GM18511 (cell line): ENCODE measurements around the gene KLF4.

Experiments
- ATAC-seq: cut with Tn5 transposase; IDR thresholded peaks from one replicate; pipeline ENCODE4 v1.9.1; 2021; ENCODE audit warnings: mild to moderate bottlenecking, moderate library complexity; ENCODE audit not compliant: unreplicated experiment

The KLF4 gene

DNA sequence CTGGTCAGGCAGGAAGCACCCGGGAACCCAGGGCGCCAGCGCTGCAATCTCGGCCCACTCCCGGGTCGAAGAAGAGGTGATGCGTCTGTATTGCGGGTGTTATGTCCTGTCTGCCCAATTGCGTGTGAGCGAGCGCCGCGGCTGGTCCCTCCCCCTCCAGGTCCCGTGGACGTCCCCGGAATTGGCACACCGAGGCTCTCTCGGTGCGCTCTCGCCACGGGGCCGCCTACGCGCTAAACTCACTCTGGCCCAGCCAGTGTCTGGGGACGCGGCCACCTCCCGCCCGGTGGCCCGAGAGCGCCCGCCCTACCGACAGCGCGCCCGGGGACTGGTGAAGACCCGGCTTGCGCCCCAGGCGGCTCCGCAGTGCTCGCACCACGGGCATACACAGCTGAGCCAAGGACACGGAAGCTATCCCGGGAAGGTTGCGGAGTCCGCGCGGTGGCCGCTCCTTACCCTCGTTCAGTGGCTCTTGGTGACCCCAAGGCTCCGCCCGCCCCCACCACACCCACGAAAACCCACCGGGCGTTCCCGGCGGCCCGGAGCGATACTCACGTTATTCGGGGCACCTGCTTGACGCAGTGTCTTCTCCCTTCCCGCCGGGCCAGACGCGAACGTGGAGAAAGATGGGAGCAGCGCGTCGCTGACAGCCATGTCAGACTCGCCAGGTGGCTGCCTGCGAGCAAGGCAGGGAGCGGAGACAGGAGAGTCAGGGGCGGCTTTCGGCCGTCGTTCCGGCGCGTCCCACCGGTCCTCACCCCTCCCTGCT, 1.0 kb downstream of the KLF4 start:
- ATAC-seq: no peak

DNA sequence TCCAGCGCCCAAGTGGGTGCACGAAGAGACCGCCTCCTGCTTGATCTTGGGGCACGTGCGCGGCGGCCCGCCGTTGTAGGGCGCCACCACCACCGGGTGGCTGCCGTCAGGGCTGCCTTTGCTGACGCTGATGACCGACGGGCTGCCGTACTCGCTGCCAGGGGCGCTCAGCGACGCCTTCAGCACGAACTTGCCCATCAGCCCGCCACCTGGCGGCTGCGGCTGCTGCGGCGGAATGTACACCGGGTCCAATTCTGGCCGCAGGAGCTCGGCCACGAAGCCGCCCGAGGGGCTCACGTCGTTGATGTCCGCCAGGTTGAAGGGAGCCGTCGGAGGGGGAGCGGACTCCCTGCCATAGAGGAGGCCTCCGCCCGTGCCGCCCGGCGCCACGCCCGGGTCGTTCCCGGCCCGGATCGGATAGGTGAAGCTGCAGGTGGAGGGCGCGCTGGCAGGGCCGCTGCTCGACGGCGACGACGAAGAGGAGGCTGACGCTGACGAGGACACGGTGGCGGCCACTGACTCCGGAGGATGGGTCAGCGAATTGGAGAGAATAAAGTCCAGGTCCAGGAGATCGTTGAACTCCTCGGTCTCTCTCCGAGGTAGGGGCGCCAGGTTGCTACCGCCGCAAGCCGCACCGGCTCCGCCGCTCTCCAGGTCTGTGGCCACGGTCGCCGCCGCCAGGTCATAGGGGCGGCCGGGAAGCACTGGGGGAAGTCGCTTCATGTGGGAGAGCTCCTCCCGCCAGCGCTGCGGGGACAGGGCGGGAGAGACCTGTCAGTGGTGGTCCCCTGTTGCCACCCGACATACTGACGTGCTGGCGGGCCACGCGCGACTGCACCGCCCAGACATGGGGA, 1.8 kb downstream of the KLF4 start:
- no peak for ATAC-seq

DNA sequence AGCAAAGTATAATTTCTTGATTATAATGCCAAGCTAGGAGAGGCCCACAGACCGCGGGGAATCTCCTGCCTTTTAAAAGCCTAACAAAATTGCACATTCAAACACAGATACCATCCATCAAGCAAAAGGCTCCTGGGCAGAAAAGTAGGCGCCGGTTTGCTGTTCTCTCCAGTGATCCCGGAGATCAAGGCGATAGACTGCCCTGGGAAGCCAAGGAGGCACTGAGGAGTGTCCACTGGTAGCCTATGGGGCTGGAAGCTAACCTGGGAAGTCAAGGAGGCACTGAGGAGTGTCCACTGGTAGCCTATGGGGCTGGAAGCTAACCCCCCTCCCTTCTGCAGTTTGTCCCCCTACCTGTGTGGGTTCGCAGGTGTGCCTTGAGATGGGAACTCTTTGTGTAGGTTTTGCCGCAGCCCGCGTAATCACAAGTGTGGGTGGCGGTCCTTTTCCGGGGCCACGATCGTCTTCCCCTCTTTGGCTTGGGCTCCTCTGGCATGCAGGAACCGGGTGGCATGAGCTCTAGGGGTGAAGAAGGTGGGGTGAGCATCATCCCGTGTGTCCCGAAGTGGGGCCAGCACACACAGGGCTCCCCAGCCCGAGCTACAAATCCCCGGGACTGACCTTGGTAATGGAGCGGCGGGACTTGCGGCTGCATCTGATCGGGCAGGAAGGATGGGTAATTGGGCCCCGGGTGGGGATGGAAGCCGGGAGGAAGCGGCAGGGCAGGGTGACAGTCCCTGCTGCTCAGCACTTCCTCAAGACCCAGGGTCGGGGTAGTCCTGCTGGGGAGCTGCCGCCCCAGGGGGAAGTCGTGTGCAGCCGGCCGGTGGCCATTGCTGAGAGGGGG, 2.7 kb downstream of the KLF4 start:
- ATAC-seq: no peak

DNA sequence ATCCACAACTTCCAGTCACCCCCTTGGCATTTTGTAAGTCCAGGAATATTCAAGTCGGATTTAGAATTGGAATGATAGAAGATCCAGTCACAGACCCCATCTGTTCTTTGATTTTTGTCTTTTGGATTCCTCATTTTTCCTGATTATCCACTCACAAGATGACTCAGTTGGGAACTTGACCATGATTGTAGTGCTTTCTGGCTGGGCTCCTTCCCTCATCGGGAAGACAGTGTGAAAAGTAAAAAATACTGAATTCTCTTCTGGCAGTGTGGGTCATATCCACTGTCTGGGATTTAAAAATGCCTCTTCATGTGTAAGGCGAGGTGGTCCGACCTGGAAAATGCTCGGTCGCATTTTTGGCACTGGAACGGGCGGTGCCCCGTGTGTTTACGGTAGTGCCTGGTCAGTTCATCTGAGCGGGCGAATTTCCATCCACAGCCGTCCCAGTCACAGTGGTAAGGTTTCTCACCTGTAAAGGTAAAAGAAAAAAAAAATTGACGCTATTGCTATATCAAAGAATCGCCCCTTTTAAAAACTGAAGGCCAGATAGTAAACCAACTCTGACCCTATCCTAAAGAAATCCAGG, 4.0 kb downstream of the KLF4 start:
- ATAC-seq: no peak

GRCh38 chr9:107484117-107484723, 5.3 kb downstream of the KLF4 start:
- ATAC-seq: peak; percentile 46

- ATAC-seq: no peak
These were observed 5.9 kb downstream of the KLF4 start for GRCh38 chr9:107483666-107484065.

DNA sequence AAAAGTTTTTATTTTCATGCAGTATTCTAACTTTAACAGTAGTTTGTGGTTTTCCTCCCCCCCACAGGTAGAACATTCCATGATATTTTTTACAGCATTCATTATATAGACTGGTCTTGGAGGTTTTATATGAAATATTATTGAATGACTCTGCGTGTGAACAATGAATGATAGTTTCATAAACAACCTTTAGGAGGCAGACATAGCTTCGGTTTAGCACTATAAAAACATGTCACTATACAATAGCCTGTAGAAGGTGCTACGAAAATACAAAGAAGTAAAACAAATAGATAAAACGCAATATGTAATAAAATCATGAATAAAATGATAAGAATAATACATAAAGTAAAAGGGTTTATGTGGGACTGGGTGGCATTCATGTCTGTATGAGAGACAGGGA, 8.5 kb downstream of the KLF4 start:
- no peak for ATAC-seq

DNA sequence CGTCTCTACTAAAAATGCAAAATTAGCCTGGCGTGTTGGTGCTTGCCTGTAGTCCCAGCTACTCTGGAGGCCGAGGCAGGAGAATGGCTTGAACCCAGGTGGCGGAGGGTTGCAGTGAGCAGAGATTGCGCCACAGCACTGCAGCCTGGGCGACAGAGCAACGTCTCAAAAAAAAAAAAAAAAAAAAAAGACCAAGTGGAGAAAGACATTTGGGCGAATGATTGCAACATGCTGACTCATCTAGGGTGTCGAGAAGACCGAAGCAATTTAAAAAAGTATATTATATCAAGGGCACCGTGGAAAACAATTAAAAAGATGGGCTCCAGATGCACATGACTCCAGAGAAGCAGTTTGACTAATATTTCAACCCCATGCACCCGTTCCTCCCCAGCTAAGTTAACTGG, 9.2 kb downstream of the KLF4 start:
- no peak for ATAC-seq

GRCh38 chr9:107478805-107479204, 10.8 kb downstream of the KLF4 start:
- no peak for ATAC-seq

DNA sequence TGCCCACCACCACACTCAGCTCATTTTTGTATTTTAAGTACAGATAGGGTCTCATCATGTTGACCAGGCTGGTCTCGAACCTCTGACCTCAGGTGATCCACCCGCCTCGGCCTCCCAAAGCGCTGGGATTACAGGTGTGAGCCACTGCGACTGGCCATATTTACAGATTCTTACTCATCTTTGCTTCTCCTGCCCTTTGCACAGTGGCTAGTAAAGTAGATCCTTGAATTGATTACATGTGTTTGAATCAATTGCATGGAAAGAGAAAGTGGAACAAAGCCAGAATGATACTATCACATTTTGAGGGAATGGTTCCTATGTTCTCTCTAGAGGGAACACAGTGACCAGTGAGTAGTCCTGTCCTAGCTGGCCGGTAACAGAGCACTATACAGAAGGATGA, 15.4 kb downstream of the KLF4 start:
- no peak for ATAC-seq

- no peak for ATAC-seq
These were observed 16.8 kb downstream of the KLF4 start for GRCh38 chr9:107472581-107473340.

DNA sequence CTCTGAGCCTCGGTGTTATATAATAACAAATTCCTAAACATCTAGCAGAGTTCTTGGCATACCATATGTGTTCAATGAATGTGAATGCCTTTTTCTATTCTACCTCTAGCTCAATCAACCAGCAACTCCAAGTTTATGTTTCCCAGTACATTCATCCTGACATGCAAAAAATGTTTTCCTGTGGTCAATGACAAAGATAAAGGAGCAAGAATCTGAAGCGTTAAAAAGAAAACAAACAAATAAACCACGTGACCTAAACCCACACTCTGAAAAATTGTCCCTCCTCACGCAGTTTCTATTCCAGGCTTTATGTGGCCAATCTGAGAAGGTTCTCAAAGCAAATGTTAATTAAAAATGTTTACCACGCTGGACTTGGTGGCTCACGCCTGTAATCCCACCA, 18.0 kb downstream of the KLF4 start:
- ATAC-seq: no peak

GRCh38 chr9:107467416-107467815, 22.2 kb downstream of the KLF4 start:
- ATAC-seq: no peak

DNA sequence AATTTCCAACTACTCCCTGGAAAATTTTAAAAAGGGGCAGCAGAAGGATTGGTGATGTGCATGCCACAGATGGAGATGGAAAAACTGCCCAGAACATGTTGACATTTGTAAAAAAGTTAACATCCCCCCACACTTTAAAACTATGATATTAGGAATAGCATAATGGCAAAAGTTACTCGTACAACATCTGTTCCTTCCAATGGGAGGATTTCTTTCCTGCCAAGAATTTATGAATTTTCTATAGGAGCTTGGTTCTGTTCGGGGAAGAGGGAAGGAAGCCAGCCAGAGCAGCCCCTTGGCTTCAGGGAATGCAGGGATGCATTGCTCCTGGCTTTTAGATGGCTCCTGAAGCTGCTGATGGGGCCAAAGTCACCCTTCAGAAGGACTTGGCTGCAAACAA, 22.7 kb downstream of the KLF4 start:
- ATAC-seq: no peak

GRCh38 chr9:107465467-107466451, 23.8 kb downstream of the KLF4 start:
- ATAC-seq: peak; percentile 80

DNA sequence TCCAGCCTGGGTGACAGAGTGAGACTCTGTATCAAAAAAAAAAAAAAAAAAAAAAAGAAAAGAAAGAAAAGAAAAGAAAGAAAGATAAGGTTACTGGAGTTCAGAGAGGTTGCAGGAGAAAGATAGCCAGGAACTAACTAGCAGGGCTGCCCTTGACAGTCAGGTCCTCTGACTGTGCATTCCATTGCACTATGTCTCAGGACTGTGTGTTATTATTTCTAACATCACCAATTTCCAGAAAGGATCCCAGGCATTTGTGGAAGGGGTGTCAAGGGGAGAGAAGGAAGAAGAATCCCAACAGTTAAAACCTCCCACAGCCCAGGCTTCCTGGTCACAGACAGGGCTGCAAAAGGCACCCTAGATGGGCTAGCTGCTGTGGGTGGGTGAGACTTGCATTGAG, 25.1 kb downstream of the KLF4 start:
- ATAC-seq: no peak

DNA sequence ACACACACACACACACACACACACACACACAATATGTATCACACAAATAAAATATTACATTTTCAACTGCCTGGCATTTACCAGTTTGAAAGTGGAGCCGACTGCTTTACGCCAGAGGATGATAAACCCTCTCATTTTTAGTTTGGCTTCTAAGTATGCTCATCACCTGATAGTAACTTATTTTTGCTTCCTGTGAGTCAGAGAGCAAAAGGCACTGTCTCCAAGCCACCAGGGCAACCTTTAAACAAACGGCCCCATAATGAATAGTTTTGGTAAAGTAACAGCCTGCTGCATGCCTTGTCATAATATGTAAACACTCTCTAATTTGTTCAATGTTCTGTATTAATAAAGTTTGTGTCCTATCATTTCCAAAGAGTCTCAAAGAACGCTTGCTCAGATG, 26.9 kb downstream of the KLF4 start:
- ATAC-seq: no peak

GRCh38 chr9:107460153-107461023, 29.2 kb downstream of the KLF4 start:
- ATAC-seq: no peak
